ENCODE measurements around the gene EDNRA.

DNA sequence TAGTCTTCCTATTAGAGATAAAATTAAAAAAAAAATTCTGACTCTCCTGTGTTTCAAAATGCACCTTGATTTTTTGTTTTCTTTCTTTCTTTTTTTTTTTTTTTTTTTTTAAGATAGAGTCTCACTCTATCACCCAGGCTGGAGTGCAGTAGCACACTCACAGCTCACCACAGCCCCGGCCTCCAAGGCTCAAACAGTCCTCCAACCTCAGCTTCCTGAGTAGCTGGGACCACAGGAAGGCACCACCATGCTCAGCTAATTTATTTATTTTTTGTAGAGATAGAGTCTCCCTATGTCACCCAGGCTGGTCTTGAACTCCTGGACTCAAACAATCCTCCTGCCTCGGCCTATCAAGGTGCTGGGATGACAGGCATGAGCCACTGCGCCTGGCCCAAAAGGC lies 95.2 kb downstream of the EDNRA start:
- TF ChIP-seq, protein P1, sequence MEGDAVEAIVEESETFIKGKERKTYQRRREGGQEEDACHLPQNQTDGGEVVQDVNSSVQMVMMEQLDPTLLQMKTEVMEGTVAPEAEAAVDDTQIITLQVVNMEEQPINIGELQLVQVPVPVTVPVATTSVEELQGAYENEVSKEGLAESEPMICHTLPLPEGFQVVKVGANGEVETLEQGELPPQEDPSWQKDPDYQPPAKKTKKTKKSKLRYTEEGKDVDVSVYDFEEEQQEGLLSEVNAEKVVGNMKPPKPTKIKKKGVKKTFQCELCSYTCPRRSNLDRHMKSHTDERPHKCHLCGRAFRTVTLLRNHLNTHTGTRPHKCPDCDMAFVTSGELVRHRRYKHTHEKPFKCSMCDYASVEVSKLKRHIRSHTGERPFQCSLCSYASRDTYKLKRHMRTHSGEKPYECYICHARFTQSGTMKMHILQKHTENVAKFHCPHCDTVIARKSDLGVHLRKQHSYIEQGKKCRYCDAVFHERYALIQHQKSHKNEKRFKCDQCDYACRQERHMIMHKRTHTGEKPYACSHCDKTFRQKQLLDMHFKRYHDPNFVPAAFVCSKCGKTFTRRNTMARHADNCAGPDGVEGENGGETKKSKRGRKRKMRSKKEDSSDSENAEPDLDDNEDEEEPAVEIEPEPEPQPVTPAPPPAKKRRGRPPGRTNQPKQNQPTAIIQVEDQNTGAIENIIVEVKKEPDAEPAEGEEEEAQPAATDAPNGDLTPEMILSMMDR (IDR thresholded peaks at IDR 0.05; ENCODE audit: low read length), result no peak
- no peak for TF ChIP-seq EZH2 (IDR thresholded peaks at IDR 0.05; ENCODE audit: borderline replicate concordance, low read length)

Data from OCI-LY1 (cell line).